GM12892 (cell line): ENCODE measurements around the gene SDK1.

Experiments
- DNase-seq: peaks from one replicate; pipeline ENCODE4 v3.0.0; 2011; ENCODE audit not compliant: insufficient read length
- FAIRE-seq: peaks from 2 replicates; lab custom pipeline; 2011; peaks lifted over from hg19 to GRCh38; lab: Jason Lieb, UNC
- POLR2A ChIP-seq: IDR thresholded peaks from 2 replicates; pipeline ENCODE4 v1.6.1; 2011; ENCODE audit warnings: low read depth, low read length, control low read depth
- POLR2AphosphoS5 ChIP-seq: IDR thresholded peaks from 2 replicates; pipeline ENCODE4 v1.6.1; 2011; ENCODE audit warnings: low read depth, low read length, control low read depth
- TAF1 ChIP-seq: IDR thresholded peaks from 2 replicates; pipeline ENCODE4 v1.6.1; 2011; ENCODE audit warnings: low read depth, mild to moderate bottlenecking, control low read depth, low read length, borderline replicate concordance

Gene SDK1

DNA sequence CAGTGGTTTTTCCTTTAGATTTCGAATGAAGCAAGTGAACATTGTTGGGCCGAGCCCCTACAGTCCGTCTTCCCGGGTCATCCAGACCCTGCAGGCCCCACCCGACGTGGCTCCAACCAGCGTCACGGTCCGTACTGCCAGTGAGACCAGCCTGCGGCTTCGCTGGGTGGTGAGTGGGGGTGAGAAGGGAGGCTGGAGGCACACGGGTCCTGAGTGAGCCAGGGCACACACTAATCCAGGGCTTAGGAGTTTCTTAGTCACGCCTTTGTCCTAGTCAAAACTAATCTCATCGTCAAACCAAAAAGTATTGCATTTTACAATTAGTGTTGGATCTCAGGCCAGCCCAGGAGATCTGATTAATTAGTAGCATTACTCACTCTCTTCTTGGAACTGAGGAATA is 812.2 kb downstream of the SDK1 start:
- no peak for FAIRE-seq
- DNase-seq, result no peak
- TF ChIP-seq POLR2A, result no peak
- no peak for TF ChIP-seq TAF1
- TF ChIP-seq POLR2AphosphoS5, result no peak

- TF ChIP-seq POLR2AphosphoS5 (no peak), POLR2A (no peak), TAF1 (no peak)
- no peak for FAIRE-seq
- no peak for DNase-seq
Observed at GRCh38 chr7:4113976-4114375, 812.9 kb downstream of the SDK1 start.

DNA sequence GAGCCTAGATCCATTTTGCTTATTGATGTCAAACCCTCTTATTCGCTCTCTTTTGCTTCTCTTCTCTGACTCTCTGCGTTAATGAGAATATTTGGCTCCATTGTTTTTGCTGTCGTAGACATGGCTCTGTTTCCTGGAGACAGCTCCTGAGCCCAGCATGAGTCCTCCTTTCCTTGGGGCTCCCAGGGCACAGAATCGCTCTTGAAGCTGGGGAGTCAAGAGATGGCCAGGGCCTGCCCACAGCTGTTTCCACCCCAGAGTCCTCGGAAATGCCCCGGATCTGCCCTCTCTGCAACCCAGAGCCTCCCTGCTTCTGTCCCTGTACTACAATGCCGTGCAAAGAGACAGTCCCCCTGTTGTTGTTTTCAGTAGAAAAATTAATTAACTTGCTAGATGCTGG is 814.4 kb downstream of the SDK1 start:
- TF ChIP-seq POLR2A (no peak), TAF1 (no peak), POLR2AphosphoS5 (no peak)
- DNase-seq (no peak), FAIRE-seq (no peak)

DNA sequence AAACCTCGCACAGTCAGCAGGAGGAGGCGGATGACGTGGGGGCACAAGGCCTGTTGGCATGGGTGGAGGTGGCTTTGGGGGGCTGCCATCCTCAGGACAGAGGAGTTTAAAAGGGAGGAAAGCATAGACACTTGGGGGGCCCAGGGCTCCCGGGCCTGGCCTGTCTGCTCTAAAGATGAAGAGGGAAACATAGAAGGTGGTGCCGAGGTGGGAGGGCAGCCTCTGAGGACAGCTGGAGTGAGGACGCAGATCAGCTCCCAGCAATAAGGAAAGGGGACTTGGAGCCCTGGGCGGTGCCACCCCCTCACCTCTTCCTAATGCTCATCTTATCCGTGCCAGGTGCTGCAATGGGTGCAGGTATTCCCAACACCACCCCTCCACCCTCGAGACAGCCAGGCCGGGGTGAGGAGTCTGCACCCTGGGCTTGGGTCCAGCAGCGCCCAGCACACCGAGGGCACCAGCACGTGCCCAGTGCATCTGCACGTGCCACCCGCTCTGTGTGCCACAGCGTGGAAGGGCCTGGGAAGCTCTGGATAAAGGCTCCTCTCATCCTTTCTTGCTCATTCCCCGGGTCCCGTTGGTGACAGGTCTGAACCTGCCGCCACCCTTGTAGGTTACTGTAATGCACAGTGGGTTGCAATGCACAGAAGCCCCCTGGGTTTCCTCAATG is 815.0 kb downstream of the SDK1 start:
- no peak for DNase-seq
- no peak for TF ChIP-seq POLR2AphosphoS5
- TF ChIP-seq TAF1, result no peak
- no peak for TF ChIP-seq POLR2A
- FAIRE-seq, result no peak

- FAIRE-seq (no peak), DNase-seq (no peak)
- no peak for TF ChIP-seq POLR2AphosphoS5
- no peak for TF ChIP-seq POLR2A
- no peak for TF ChIP-seq TAF1
Observed at GRCh38 chr7:4119848-4120247, 818.8 kb downstream of the SDK1 start.

DNA sequence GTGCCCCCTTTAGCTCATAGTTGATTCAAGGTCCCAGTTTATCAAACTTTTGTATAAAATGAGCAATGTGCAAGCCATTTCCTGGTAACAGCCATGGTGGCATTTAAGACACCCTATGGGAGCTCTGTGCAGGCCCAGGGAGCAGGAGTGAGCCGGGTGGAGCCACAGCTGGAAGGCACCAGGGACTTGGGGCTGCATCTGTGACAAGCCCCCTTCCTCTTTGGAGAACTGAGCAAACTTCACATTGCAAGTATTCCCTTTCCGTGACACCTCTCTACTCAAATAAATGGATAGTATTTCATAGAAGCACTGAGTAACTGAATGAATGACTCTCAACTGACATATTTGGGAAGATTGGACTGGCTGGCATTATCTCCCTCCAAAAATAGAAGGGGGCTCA is 822.3 kb downstream of the SDK1 start:
- FAIRE-seq (no peak), DNase-seq (no peak)
- TF ChIP-seq POLR2A, result no peak
- no peak for TF ChIP-seq POLR2AphosphoS5
- TF ChIP-seq TAF1, result no peak

GRCh38 chr7:4123823-4124222 is 822.8 kb downstream of the SDK1 start:
- DNase-seq (no peak), FAIRE-seq (no peak)
- TF ChIP-seq TAF1 (no peak), POLR2A (no peak), POLR2AphosphoS5 (no peak)

- TF ChIP-seq POLR2AphosphoS5 (no peak), TAF1 (no peak), POLR2A (no peak)
- DNase-seq (no peak), FAIRE-seq (no peak)
Observed at GRCh38 chr7:4124556-4125477, 823.8 kb downstream of the SDK1 start.

DNA sequence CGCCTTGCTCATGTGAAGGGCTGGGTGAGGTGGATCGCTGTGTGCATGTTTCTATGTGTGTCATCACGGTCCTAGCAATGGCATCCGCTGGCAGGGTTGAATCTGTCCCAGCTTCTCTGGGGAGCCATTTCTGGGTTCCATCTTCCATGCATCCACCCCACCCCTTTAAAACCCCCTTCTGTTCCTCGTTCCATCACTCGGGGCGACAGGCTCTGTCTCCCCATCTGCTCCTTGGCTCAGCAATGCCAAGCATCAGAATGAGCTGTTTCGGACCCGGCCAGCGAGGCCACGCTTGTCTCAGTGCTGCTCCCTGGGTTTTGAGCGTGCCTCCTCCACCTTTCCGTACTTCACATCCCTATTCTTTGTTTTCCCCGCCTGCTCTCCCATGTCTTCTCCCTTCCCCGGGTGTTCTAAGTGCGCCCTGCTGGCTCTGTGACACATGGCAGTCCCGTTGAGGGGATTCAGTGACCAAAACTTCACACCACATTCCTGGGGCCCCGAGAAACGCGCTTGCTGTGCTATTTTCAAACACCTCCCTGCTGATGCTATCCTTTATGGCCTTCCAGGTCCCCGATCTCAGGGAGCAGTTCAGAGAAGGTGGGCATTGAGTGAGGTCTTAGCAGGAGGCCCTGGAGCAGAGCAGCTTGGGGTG is 827.0 kb downstream of the SDK1 start:
- DNase-seq (no peak), FAIRE-seq (no peak)
- no peak for TF ChIP-seq POLR2AphosphoS5
- no peak for TF ChIP-seq TAF1
- no peak for TF ChIP-seq POLR2A

DNA sequence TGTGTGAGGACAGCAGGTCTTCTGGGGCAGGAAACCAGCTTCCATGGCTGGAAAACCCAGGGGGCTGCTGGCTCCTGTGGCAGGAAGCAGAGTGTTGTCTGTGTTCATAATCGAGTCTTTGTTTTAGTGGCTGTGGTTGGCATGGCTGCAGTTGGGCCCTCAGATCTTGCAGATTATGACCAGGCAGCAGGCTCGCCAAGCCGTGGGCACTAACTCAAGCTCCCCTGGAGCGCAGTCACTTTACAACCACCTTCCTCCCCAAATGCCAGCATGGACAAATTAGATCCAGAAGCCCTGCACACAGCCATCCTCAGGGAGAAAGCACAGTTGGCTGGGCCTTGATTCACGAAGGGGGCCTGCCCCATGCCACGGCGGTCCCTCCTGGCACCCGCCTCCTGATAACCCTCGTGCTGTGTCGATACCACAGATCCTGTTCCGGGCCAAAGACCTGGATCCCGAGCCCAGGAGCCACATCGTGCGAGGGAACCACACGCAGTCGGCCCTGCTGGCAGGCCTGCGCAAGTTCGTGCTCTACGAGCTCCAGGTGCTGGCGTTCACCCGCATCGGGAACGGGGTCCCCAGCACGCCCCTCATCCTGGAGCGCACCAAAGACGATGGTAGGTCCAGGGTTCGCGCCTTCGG is 828.5 kb downstream of the SDK1 start:
- FAIRE-seq (no peak), DNase-seq (no peak)
- no peak for TF ChIP-seq POLR2A
- no peak for TF ChIP-seq TAF1
- no peak for TF ChIP-seq POLR2AphosphoS5

GRCh38 chr7:4131063-4131462 is 830.0 kb downstream of the SDK1 start:
- TF ChIP-seq TAF1 (no peak), POLR2AphosphoS5 (no peak), POLR2A (no peak)
- DNase-seq (no peak), FAIRE-seq (no peak)
